ENCODE measurements around the gene TPD52L3. TPM values are rescaled to one million over a fixed set of nuclear protein-coding genes. Genes with fewer than 3 reads are reported as not detected.

TPD52L3 gene
- not detected for polyA plus RNA-seq (2013, experiment 1 of 2)
- not detected for polyA plus RNA-seq (2013, experiment 2 of 2)

DNA sequence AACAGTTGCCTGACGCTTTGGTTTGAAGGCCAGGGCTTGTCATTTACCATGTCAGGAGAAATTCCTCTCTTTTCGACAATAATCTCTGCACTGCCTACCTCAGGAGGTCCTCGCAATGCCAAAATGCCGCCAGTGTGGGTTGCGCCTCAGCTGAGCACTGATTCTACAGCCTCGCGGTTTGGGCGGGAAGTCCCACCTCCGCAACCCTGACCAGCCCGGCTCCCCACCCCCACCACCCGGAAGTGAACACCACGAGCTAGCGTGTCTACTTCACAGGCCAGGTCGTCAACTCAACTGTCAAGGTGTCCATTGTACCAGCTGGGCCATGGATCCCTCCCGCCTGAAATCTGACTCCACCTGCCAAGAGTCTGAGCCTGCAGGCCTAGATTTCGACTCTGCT lies at the start of gene TPD52L3:
TPD52L3 (plus strand) TSS at position 273 of the 400 bp plus-strand sequence. CDS start 221 bp downstream, outside the sequence.
- no peak within 1 kb of the TSS for H2BK120ac ChIP-seq (ENCODE audit: low read depth, low read length)
- no peak within 1 kb of the TSS for H3K4ac ChIP-seq (ENCODE audit: low read length)
- no peaks in the 10 kb centered on the region for H3K4me1 ChIP-seq (ENCODE audit: control insufficient read depth in 2 of 2, insufficient read depth in 1 of 2, low read depth in 1 of 2, low read length in 2 of 2)
- no peaks in the 10 kb centered on the region for H3K9me3 ChIP-seq (replicated peaks in 1 of 2; ENCODE audit: control insufficient read depth in 2 of 2, insufficient read depth in 1 of 2, low read depth in 1 of 2, low read length in 2 of 2)
- no peak within 1 kb of the TSS for H4K8ac ChIP-seq (ENCODE audit: low read depth, low read length)
- H3K36me3 ChIP-seq (replicated peaks in 1 of 2; ENCODE audit: control insufficient read depth in 2 of 2, insufficient read depth in 2 of 2, low read length in 2 of 2), result no peaks in the 10 kb centered on the region
- H3K27ac ChIP-seq (replicated peaks; ENCODE audit: low read length), result no peak within 1 kb of the TSS
- H3K23ac ChIP-seq (ENCODE audit: low read depth, low read length, poor library complexity), result no peak within 1 kb of the TSS
- no peaks in the 10 kb centered on the region for H3K27me3 ChIP-seq (ENCODE audit: control insufficient read depth in 3 of 3, insufficient read depth in 3 of 3, low read depth in 1 of 3, low read length in 3 of 3)
- no peak for DNase-seq (ENCODE audit: low spot score)
- H3K14ac ChIP-seq (ENCODE audit: low read length), result no peak within 1 kb of the TSS
- no peak within 1 kb of the TSS for H3K4me2 ChIP-seq (ENCODE audit: insufficient read depth, low read length, poor library complexity, severe bottlenecking)
- H3K9ac ChIP-seq (ENCODE audit: low read depth, low read length, poor library complexity), result no peak within 1 kb of the TSS
- WGBS, 2 donors (ENCODE audit: extremely low coverage in 2 of 2, insufficient read length in 2 of 2, insufficient replicate concordance in 1 of 2), result no CpG with 5 or more reads among the region's 16 CpGs
- no peak within 1 kb of the TSS for H2BK5ac ChIP-seq (ENCODE audit: low read length)
- H4K91ac ChIP-seq (ENCODE audit: low read depth, low read length, poor library complexity), result no peak within 1 kb of the TSS
- no peak within 1 kb of the TSS for H3K18ac ChIP-seq (ENCODE audit: low read length)
- no peak within 1 kb of the TSS for H2BK15ac ChIP-seq (ENCODE audit: low read length)
- no peak within 1 kb of the TSS for H3K4me3 ChIP-seq (ENCODE audit: low read length in 2 of 2)
- H2AK5ac ChIP-seq (ENCODE audit: low read depth, low read length), result no peak within 1 kb of the TSS
- H3K79me1 ChIP-seq (ENCODE audit: low read depth, low read length), result no peaks in the 10 kb centered on the region
- H2BK12ac ChIP-seq (ENCODE audit: low read length), result no peak within 1 kb of the TSS
- H2AFZ ChIP-seq (ENCODE audit: low read length), result no peak within 1 kb of the TSS

- no CpG with 5 or more reads among the region's 2 CpGs for WGBS, 2 donors (ENCODE audit: extremely low coverage in 2 of 2, insufficient read length in 2 of 2, insufficient replicate concordance in 1 of 2)
Observed at GRCh38 chr9:6301858-6302257, 26.3 kb upstream of the TPD52L3 start.

GRCh38 chr9:6302417-6302816 lies 25.8 kb upstream of the TPD52L3 start:
- Histone ChIP-seq H4K91ac (ENCODE audit: low read depth, low read length, poor library complexity) (no peak overlapping the region), H3K4ac (ENCODE audit: low read length) (no peak overlapping the region), H2BK12ac (ENCODE audit: low read length) (no peak overlapping the region), H2AK5ac (ENCODE audit: low read depth, low read length) (no peak overlapping the region), H2BK15ac (ENCODE audit: low read length) (no peak overlapping the region), H3K36me3 (replicated peaks in 1 of 2; ENCODE audit: control insufficient read depth in 2 of 2, insufficient read depth in 2 of 2, low read length in 2 of 2) (no peaks in the 10 kb centered on the region), H3K9ac (ENCODE audit: low read depth, low read length, poor library complexity) (no peak overlapping the region), H2BK120ac (ENCODE audit: low read depth, low read length) (no peak overlapping the region), H3K9me3 (replicated peaks in 1 of 2; ENCODE audit: control insufficient read depth in 2 of 2, insufficient read depth in 1 of 2, low read depth in 1 of 2, low read length in 2 of 2) (no peaks in the 10 kb centered on the region), H3K14ac (ENCODE audit: low read length) (no peak overlapping the region), H3K4me2 (ENCODE audit: insufficient read depth, low read length, poor library complexity, severe bottlenecking) (no peak overlapping the region), H3K27ac (replicated peaks; ENCODE audit: low read length) (no peak overlapping the region), H4K8ac (ENCODE audit: low read depth, low read length) (no peak overlapping the region), H3K4me1 (ENCODE audit: control insufficient read depth in 2 of 2, insufficient read depth in 1 of 2, low read depth in 1 of 2, low read length in 2 of 2) (no peaks in the 10 kb centered on the region), H3K27me3 (ENCODE audit: control insufficient read depth in 3 of 3, insufficient read depth in 3 of 3, low read depth in 1 of 3, low read length in 3 of 3) (no peaks in the 10 kb centered on the region), H3K4me3 (ENCODE audit: low read length in 2 of 2) (no peak overlapping the region), H2AFZ (ENCODE audit: low read length) (no peak overlapping the region), H2BK5ac (ENCODE audit: low read length) (no peak overlapping the region), H3K23ac (ENCODE audit: low read depth, low read length, poor library complexity) (no peak overlapping the region), H3K18ac (ENCODE audit: low read length) (no peak overlapping the region), H3K79me1 (ENCODE audit: low read depth, low read length) (no peaks in the 10 kb centered on the region)
- DNase-seq (ENCODE audit: low spot score), result no peak

More at GRCh38 chr9:6301858-6302257, 26.3 kb upstream of the TPD52L3 start:
- no peak overlapping the region for H2BK5ac ChIP-seq (ENCODE audit: low read length)
- H3K9me3 ChIP-seq (replicated peaks in 1 of 2; ENCODE audit: control insufficient read depth in 2 of 2, insufficient read depth in 1 of 2, low read depth in 1 of 2, low read length in 2 of 2), result no peaks in the 10 kb centered on the region
- no peak overlapping the region for H3K14ac ChIP-seq (ENCODE audit: low read length)
- no peak overlapping the region for H2BK120ac ChIP-seq (ENCODE audit: low read depth, low read length)
- H3K9ac ChIP-seq (ENCODE audit: low read depth, low read length, poor library complexity), result no peak overlapping the region
- no peaks in the 10 kb centered on the region for H3K27me3 ChIP-seq (ENCODE audit: control insufficient read depth in 3 of 3, insufficient read depth in 3 of 3, low read depth in 1 of 3, low read length in 3 of 3)
- no peak overlapping the region for H4K8ac ChIP-seq (ENCODE audit: low read depth, low read length)
- no peak overlapping the region for H3K23ac ChIP-seq (ENCODE audit: low read depth, low read length, poor library complexity)
- no peak overlapping the region for H4K91ac ChIP-seq (ENCODE audit: low read depth, low read length, poor library complexity)
- H3K4me1 ChIP-seq (ENCODE audit: control insufficient read depth in 2 of 2, insufficient read depth in 1 of 2, low read depth in 1 of 2, low read length in 2 of 2), result no peaks in the 10 kb centered on the region
- no peaks in the 10 kb centered on the region for H3K36me3 ChIP-seq (replicated peaks in 1 of 2; ENCODE audit: control insufficient read depth in 2 of 2, insufficient read depth in 2 of 2, low read length in 2 of 2)
- no peaks in the 10 kb centered on the region for H3K79me1 ChIP-seq (ENCODE audit: low read depth, low read length)
- H3K4ac ChIP-seq (ENCODE audit: low read length), result no peak overlapping the region
- no peak for DNase-seq (ENCODE audit: low spot score)
- H2BK15ac ChIP-seq (ENCODE audit: low read length), result no peak overlapping the region
- no peak overlapping the region for H2AFZ ChIP-seq (ENCODE audit: low read length)
- no peak overlapping the region for H3K18ac ChIP-seq (ENCODE audit: low read length)
- no peak overlapping the region for H3K27ac ChIP-seq (replicated peaks; ENCODE audit: low read length)
- H3K4me3 ChIP-seq (ENCODE audit: low read length in 2 of 2), result no peak overlapping the region
- no peak overlapping the region for H3K4me2 ChIP-seq (ENCODE audit: insufficient read depth, low read length, poor library complexity, severe bottlenecking)
- no peak overlapping the region for H2BK12ac ChIP-seq (ENCODE audit: low read length)
- H2AK5ac ChIP-seq (ENCODE audit: low read depth, low read length), result no peak overlapping the region

DNA sequence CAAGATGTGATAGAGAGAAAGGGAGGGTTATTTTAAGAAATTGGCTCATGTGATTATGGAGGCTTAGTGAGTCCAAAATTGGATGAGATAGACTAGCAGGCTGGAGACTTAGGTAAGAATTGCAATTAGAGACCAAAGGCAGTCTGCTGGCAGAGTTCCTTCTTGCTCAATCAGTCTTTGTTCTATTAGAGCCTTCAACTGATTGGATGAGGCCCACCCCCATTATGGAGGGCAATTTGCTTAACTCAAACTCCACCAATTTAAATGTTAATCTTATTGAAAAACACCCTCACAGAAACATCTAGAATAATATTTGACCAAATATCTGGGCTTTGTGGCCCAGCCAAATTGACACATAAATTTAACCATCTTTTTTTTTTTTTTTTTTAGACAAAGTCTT lies 23.9 kb upstream of the TPD52L3 start:
- H3K4me2 ChIP-seq (ENCODE audit: insufficient read depth, low read length, poor library complexity, severe bottlenecking), result no peak overlapping the region
- no peak overlapping the region for H4K8ac ChIP-seq (ENCODE audit: low read depth, low read length)
- no peak overlapping the region for H4K91ac ChIP-seq (ENCODE audit: low read depth, low read length, poor library complexity)
- no peaks in the 10 kb centered on the region for H3K36me3 ChIP-seq (replicated peaks in 1 of 2; ENCODE audit: control insufficient read depth in 2 of 2, insufficient read depth in 2 of 2, low read length in 2 of 2)
- H2BK15ac ChIP-seq (ENCODE audit: low read length), result no peak overlapping the region
- H3K23ac ChIP-seq (ENCODE audit: low read depth, low read length, poor library complexity), result no peak overlapping the region
- H3K4me1 ChIP-seq (ENCODE audit: control insufficient read depth in 2 of 2, insufficient read depth in 1 of 2, low read depth in 1 of 2, low read length in 2 of 2), result no peaks in the 10 kb centered on the region
- no peaks in the 10 kb centered on the region for H3K27me3 ChIP-seq (ENCODE audit: control insufficient read depth in 3 of 3, insufficient read depth in 3 of 3, low read depth in 1 of 3, low read length in 3 of 3)
- H3K27ac ChIP-seq (replicated peaks; ENCODE audit: low read length), result no peak overlapping the region
- no peak overlapping the region for H2AFZ ChIP-seq (ENCODE audit: low read length)
- H2AK5ac ChIP-seq (ENCODE audit: low read depth, low read length), result no peak overlapping the region
- no peak overlapping the region for H3K14ac ChIP-seq (ENCODE audit: low read length)
- no peak overlapping the region for H3K9ac ChIP-seq (ENCODE audit: low read depth, low read length, poor library complexity)
- no peak overlapping the region for H2BK120ac ChIP-seq (ENCODE audit: low read depth, low read length)
- DNase-seq (ENCODE audit: low spot score), result no peak
- no peak overlapping the region for H3K4ac ChIP-seq (ENCODE audit: low read length)
- H3K9me3 ChIP-seq (replicated peaks in 1 of 2; ENCODE audit: control insufficient read depth in 2 of 2, insufficient read depth in 1 of 2, low read depth in 1 of 2, low read length in 2 of 2), result no peaks in the 10 kb centered on the region
- no peak overlapping the region for H3K4me3 ChIP-seq (ENCODE audit: low read length in 2 of 2)
- H2BK12ac ChIP-seq (ENCODE audit: low read length), result no peak overlapping the region
- H3K18ac ChIP-seq (ENCODE audit: low read length), result no peak overlapping the region
- H2BK5ac ChIP-seq (ENCODE audit: low read length), result no peak overlapping the region
- no peaks in the 10 kb centered on the region for H3K79me1 ChIP-seq (ENCODE audit: low read depth, low read length)

Measured in neuronal stem cell (in vitro differentiated cells).